GM19099 (cell line): ENCODE results near the gene LTBP2.
A peak's percentile ranks its signal among the peaks of the same experiment; 100 is the strongest.

Experiments used
- POLR2A ChIP-seq: IDR thresholded peaks from 3 replicates; pipeline ENCODE4 v1.6.1; 2011; ENCODE audit warnings: low read depth; ENCODE audit not compliant: insufficient read length; ENCODE audit errors: extremely low read depth

LTBP2 gene

DNA sequence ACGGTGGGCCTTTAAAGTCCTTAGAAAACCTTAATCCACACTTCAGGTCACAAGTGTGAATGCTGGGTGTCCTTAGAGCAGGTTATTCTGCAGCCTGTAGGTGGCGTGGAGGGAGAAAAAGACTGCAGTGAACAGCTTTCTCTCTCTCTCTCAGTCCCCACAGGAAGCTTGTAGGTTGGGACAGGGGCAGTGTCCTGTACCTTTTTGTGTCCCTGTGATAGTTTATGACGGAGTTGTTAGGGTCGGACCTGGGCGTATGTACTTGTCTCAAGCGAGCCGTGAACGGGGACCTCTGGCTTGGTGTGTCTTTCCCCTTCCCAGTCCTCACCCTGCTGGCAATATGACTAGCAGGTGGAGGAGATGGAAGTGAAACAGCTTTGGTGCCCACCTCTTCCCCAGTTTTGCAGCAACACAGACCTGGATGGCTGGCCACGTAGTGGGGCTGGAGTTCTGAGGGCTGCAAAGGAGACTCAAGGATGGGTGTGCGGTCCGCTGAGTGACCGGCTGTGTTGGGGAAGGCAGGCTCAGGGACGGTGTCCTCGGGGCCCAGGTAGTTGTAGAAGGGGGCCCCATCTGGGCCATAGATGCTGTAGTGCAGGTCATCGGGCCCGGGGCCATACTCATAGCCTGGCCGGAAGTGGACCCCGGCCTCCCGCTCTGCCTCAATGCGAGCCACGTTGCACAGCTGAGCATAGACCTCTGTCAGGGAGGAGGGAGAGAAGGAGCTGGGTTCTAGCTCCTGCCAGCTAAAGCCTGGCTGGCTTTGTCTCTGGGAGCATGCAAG lies 109.6 kb downstream of the LTBP2 start:
- TF ChIP-seq POLR2A: no peak

DNA sequence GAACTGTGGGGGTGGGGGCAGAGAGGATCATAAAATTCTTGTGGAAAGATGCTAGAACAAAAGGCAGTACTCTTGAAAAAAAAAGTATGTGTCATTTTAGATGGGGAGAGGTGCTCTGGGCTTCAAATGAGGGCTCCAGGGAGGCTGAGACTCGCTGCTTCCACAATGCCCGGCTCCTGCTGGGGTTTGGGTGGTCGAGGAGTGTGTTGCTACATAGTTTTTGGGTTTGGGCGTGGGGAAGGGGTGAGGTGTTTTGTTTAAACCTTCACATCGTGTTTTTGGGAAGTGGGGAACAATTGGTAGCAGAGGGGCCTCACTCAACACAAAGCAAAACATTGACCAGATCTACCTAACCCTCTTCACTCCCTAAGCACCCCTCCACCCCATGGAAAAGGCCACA lies 110.3 kb downstream of the LTBP2 start:
- TF ChIP-seq POLR2A: no peak

DNA sequence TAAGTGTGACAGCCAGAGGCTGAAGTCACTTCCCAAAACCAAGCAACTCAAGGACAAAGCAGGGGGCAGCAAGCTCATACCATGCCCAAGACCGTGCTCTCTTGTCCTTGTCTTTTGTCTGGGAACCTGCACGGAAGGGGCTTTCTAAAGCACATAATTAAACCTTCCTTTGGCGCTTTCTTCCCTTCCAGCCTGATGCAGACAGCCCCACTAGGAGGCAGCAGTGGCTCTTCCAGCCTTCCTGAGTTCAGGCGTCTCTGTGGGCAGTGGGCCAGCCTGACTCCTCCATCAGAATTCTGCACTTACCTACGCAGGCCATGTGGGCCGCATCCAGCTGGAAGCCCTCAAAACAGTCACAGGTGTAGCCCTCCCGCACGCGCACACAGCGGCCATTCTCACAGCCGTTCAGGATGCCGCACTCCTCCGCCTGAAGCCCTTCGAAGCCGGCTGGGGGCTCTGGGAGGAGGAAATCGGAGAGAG lies 110.9 kb downstream of the LTBP2 start:
- no peak for TF ChIP-seq POLR2A

DNA sequence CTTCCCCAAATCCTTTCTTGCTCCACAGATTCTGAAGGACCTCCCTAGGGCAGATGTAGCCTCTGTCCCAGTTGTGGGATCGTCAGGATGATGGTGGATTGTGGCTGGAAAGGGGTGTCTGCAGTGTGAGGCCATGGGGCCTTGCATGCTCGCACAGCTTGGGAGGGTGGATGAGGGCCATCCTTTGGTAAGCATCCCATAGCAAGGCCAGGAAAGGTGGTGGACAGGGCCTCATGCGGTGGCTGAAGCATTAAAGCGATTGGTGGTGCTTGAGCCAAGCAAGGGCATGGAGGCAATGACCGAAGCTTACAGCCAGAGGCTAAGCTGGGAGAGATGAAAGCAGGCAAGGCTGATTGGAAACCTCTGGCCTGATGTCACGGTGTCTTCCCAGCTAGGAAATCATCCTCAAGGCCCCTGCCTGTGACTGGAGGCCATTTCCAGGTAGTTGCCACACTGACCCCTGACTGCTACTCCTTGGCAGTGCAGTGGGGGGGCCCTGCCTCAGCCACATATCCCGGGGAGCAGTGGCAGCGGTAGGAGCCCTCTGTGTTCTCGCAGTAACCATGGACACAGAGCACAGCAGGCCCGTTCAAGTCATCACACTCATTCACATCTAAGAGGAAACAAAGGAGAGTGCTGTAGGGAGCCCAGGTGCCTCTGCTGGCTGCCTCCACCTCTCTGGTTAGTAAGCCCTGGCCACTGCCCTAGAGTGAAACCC lies 111.5 kb downstream of the LTBP2 start:
- no peak for TF ChIP-seq POLR2A

DNA sequence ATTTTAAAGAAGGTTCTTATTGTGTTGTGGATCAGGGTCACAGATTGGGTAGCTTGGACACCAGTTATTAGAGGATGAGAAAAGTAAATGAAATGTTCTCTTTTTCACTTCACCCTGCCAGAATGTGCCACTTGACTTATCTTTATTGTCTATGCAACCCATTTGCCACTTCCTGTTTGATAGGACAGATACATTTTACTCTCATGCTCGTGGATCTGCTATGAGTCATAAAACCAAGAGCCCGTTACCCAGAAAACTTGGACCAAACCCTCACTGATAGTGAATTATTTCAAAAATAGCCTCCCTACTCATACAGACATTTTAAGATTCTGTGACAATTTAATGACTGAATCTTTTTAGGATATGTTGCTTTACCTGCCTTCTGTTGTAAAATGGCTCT lies 116.7 kb downstream of the LTBP2 start:
- no peak for TF ChIP-seq POLR2A

DNA sequence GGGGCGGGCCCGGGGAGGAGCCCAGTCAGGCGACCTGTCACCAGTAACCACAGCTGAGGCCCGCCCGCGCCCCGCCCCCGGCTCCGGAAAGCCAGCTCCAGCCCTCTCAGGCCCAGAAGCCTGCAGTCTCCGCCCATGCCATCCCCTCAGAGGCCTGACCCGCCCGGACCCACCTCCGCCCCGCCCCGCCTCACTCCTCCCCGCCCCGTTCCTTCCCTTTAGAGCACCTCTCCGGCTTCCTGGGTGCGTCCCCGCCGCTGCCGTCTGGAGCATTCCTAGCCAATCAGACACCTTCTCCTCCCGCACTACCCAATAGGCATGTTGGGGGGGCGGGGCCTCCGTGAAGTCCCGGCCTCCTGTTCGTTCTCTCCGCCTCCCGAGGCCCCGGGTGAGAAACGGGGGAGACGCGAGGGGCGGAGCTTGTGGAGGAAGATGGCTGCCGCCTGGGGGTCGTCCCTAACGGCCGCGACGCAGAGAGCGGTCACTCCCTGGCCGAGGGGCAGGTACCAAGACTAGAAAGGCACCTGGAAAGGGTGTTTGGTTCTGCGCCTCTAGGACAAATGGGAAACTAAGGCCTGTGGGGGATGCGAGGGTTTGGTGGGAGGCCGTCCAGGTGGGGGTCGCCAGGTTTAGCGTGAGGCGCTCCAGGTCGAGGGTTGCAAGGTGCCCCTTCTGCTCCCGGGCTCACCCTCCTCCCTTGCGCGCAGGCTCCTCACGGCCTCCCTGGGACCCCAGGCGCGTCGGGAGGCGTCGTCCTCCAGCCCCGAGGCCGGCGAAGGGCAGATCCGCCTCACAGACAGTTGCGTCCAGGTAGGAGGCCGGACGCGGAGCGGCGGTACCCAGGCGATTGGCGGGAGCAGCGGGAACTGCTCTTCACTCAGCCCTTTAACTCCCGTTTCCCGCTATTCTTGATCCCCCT lies 118.4 kb downstream of the LTBP2 start, which contains the start of gene ISCA2:
ISCA2 (plus strand) TSS at position 423 of the 919 bp plus-strand sequence; CDS start at position 433, 10 bp downstream.
- TF ChIP-seq POLR2A: peak; percentile 85

DNA sequence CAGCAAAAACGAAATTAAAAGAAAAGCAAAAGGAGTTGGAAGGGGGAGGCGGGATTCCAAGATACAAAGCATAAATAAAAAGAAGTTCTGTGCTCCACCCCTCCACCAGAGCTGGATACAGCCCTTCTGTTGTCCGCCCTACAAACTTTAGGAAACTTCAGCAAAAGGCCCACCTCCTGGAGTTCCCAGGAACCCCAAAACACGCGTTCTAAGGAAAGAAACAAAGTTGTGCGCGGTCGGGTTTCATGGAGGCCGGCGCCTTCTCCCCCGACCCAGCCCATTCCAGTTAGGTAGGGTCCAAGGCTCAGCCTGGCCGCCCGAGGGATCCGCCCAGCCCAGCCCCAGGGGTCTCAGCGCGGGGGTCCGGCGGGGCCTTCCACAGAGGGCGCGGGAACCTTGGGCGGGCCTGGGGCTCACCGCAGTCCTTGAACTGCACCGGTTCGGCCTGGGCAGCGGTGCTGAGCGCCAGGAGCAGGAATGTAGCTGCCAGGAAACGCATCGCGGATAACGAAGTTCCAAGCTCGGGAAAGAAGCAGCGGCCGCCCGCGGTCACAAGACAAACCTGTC lies 119.2 kb downstream of the LTBP2 start, which contains the start of gene NPC2:
NPC2 (minus strand) TSS at position 530 of the 567 bp plus-strand sequence; CDS start at position 499, 31 bp downstream.
- TF ChIP-seq POLR2A: no peak

DNA sequence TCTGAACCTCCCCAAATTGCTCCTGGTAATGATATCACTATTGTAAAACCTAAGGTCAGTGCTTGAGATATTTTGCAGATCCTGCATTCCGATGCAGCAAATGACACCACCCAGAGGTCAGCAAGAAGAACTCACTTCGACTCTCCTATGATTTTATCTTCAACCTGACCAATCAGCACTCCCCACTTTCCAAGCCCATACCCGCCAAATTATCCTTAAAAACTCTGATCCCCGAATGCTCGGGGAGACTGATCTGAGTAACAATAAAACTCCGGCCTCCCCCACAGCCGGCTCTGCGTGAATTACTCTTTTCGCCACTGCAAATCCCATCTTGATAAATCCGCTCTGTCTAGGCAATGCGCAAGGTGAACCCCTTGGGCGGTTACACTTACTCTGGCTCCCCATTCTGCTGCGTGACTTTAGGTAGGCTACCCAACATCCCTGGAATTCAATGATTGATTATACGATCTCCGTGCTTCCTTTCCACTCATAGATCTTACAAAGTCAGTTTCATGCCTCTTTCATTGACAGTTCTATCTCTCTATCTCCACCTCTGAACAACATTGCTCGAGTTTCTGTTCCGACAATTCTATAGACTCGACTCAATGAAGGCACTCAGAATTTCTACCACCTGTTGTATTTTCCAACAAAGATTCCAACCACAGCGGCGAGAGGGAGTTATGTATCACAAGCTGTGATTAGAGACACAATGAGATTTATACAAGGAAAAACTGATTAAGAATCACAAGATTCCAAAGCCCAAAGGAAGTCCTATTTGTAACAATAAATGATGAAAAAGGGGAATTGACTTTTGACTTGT lies 119.9 kb downstream of the LTBP2 start:
- TF ChIP-seq POLR2A: no peak

DNA sequence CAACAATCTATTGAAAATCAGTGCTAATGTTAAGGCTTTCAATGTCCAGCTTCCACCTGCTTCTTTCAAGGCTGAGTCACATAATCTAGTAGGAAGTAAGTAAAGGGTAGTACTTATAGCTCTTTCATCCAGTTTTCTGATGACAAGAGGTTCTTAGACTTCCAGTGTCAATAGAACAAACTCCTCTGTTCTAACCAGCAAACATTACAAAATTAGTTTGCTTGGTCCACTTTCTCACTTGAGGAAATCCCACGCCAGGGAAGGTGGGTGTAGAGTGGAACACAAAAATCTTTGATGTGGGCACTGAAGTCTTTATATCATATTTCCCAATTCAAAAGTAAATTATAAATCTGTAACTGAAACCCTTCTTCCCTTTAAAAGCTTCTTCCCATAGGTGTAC lies 121.6 kb downstream of the LTBP2 start:
- TF ChIP-seq POLR2A: no peak

DNA sequence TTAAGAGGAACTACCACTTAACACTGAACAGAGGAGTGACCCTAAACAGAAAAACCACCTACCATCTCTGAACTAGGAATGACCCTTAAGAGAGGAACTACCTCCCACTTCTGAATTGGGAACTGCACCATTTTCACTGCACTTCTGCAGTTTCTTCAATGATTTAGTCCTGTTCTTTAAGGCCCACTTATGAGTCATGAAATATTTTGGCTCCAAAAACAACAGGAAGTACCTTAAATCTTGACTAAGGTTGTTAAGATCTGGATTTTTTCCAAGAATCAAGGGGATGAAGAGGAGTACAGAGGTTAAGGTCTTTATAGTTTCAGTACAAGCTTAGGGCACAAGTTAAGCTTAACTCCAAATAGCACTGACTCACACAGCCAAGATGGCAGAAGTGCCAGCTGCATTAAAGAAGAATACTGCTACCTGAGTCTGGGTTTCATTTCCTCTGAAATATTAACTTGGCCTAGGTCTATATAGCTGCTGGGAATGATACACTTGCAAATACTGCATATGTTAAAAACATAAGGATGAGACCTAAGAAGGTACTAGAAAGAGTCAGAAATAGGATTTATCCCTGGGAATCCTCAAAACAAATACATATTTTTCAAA lies 123.1 kb downstream of the LTBP2 start:
- no peak for TF ChIP-seq POLR2A

DNA sequence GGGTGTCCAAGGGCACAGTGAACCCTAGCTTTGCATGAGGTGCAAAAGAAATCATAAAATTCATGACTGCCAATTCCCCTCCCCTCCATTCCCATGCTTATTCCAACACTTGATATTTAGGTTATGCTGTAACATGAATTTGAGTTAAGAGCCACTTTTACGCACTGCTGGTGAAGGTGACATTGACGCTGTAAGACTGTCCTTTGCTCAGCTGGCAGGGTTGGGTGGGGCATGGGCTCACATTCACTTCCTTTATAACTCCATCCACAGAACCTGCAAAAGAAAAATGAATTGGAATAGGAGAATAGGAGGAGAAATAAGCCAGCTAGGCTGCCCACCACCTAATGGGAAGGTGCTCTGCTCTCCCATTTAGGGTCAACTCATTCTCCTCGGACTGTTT lies 125.9 kb downstream of the LTBP2 start:
- no peak for TF ChIP-seq POLR2A

DNA sequence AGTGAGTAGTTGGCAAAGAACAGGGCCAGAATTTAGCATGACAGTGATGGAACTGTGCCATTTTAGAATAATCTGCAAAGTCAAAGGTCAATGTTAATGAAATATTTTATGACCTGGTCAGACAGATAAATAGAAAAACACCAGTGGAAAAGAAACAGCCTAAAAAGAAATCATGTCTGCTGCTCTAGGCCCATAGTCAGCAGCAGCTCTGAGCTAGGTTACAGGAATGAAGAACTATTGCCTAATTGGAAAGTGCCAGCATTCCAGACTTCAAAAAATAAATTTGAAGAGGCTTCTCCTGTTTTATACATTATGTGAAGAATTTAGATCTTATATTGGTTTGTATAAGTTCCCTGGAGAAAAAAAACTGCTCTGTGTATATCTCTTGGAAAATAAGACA lies 128.7 kb downstream of the LTBP2 start:
- no peak for TF ChIP-seq POLR2A

DNA sequence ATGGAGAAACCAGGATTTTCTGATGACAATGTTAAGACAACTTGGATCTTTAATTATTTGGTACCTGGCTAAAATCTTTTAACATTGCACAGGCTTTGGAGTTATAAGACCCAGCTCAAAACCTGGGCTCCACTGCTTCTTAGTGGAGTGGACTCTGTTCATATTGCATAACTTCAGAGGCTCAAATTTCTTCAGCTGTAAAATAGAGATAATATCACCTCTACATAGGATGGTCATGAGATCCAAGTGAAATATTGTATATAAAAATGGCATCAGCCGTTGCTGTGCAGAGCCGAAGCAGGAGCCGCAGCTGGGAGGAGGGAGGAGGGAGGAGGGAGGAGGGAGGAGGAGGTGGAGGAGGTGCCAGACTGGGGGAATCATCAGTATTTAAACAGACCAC lies 129.5 kb downstream of the LTBP2 start:
- no peak for TF ChIP-seq POLR2A
